Keratinocyte (primary cell): Measurements from ENCODE around the gene SMG6. TPM values are rescaled to one million over a fixed set of nuclear protein-coding genes. Genes with fewer than 3 reads are reported as not detected.

ENCODE experiments used
- DNase-seq: peaks from one replicate; pipeline ENCODE4 v3.0.0-alpha.2; 2011; ENCODE audit warnings: low read depth, missing footprints, low spot score
- FAIRE-seq: peaks from 2 replicates; lab custom pipeline; 2011; peaks lifted over from hg19 to GRCh38; lab: Jason Lieb, UNC
- H2AFZ ChIP-seq: 2 replicates; pipeline ENCODE4 v1.6.0; 2012; ENCODE audit warnings: low read length, control low read depth, inconsistent platforms; ENCODE audit not compliant: control insufficient read depth
- H3K27ac ChIP-seq: 2 replicates; pipeline ENCODE4 v1.5.1; 2011; ENCODE audit warnings: low read length; ENCODE audit not compliant: control insufficient read depth, insufficient read depth
- H3K27me3 ChIP-seq: 3 replicates; pipeline ENCODE4 v1.6.0; 2011; ENCODE audit warnings: low read length; ENCODE audit not compliant: control insufficient read depth, insufficient read depth; ENCODE audit errors: extremely low read depth
- H3K36me3 ChIP-seq, 2 experiments: 2 replicates in 1 of 2; 3 replicates in 1 of 2; pipeline ENCODE4 v1.5.1; 2011; ENCODE audit warnings: low read length in 2 of 2, mild to moderate bottlenecking in 1 of 2; ENCODE audit not compliant: control insufficient read depth in 2 of 2, insufficient read depth in 2 of 2; ENCODE audit errors: extremely low read depth in 1 of 2
- H3K4me1 ChIP-seq: 3 replicates; pipeline ENCODE4 v1.5.1; 2011; ENCODE audit warnings: low read length; ENCODE audit not compliant: control insufficient read depth, insufficient read depth; ENCODE audit errors: extremely low read depth
- H3K4me2 ChIP-seq: 3 replicates; pipeline ENCODE4 v1.6.0; 2011; ENCODE audit warnings: low read depth, low read length; ENCODE audit not compliant: control insufficient read depth, insufficient read depth; ENCODE audit errors: extremely low read depth
- H3K4me3 ChIP-seq, 3 experiments: fragments of 200-600 bp in 1 of 3; sonication (generic) in 1 of 3; 2 replicates in 2 of 3; 3 replicates in 1 of 3; pipeline ENCODE4 v1.5.1; 2011 to 2016; ENCODE audit warnings: low read length in 3 of 3, mild to moderate bottlenecking in 3 of 3, control low read depth in 2 of 3, inconsistent platforms in 1 of 3, low read depth in 1 of 3, mixed read lengths in 1 of 3, mixed run types in 1 of 3, moderate library complexity in 1 of 3; ENCODE audit not compliant: control insufficient read depth in 2 of 3, insufficient read depth in 2 of 3; ENCODE audit errors: extremely low read depth in 1 of 3
- H3K79me2 ChIP-seq: 2 replicates; pipeline ENCODE4 v1.6.0; 2012; ENCODE audit warnings: low read length; ENCODE audit not compliant: control insufficient read depth, insufficient read depth
- H3K9ac ChIP-seq: 3 replicates; pipeline ENCODE4 v1.6.0; 2011; ENCODE audit warnings: low read length; ENCODE audit not compliant: control insufficient read depth, insufficient read depth; ENCODE audit errors: extremely low read depth
- H3K9me1 ChIP-seq: 3 replicates; pipeline ENCODE4 v1.6.0; 2011; ENCODE audit warnings: low read length; ENCODE audit not compliant: control insufficient read depth, insufficient read depth; ENCODE audit errors: extremely low read depth
- H3K9me3 ChIP-seq: 2 replicates; pipeline ENCODE4 v1.5.1; 2012; ENCODE audit warnings: low read depth, low read length; ENCODE audit not compliant: control insufficient read depth
- H4K20me1 ChIP-seq: 3 replicates; pipeline ENCODE4 v1.6.0; 2011; ENCODE audit warnings: low read length; ENCODE audit not compliant: control insufficient read depth, insufficient read depth; ENCODE audit errors: extremely low read depth
- CTCF ChIP-seq, 3 experiments: IDR thresholded peaks in 1 of 3; conservative IDR thresholded peaks in 1 of 3; optimal IDR thresholded peaks in 1 of 3; 2 replicates in 2 of 3; 3 replicates in 1 of 3; pipeline versions ENCODE3 to v1.5.1; 2011; ENCODE audit warnings: low read length in 3 of 3, mild to moderate bottlenecking in 3 of 3, moderate library complexity in 2 of 3, control low read depth in 1 of 3, inconsistent platforms in 1 of 3; ENCODE audit not compliant: insufficient read depth in 2 of 3; ENCODE audit errors: extremely low read depth in 1 of 3
- EZH2 ChIP-seq: IDR thresholded peaks from one replicate; pipeline ENCODE4 v1.6.1; 2012; ENCODE audit warnings: inconsistent platforms, mild to moderate bottlenecking, low read length, moderate library complexity
- dilution Hi-C: fragments of 300-500 bp; cut with MboI; formaldehyde crosslinking; loops from one replicate; pipeline ENCODE4 v1.7.0; 2020; ENCODE audit warnings: low sequenced_read_pairs; ENCODE audit not compliant: extremely low pct_ligation_motif_present
- polyA plus RNA-seq, 5 experiments: library from polyadenylated mRNA; depleted of rRNA in 3 of 5; stranded (reverse) in 3 of 5; stranded (forward) in 1 of 5; unstranded in 1 of 5; fragments of >200 nt; gene quantifications; 1 replicate in 1 of 5; 2 replicates in 3 of 5; 3 replicates in 1 of 5; pipeline versions ENCODE4 v1.2.1 to v1.2.3, GENCODE V29; 2011 to 2012; ENCODE audit warnings: missing spikeins in 2 of 5, low read depth in 1 of 5, low replicate concordance in 1 of 5

The SMG6 gene
- polyA plus RNA-seq, 1 donor (not counting 4 experiments of a cell fraction or from before 2014, with no cell fraction given) = 3.6 TPM

GRCh38 chr17:2247005-2247404 lies 56.6 kb downstream of the SMG6 start:
- no peak overlapping the region for H3K4me3 ChIP-seq
- no peak overlapping the region for H2AFZ ChIP-seq
- no peaks in the 10 kb centered on the region for H3K9me1 ChIP-seq
- H3K27me3 ChIP-seq = no peaks in the 10 kb centered on the region
- H3K4me1 ChIP-seq = peaks cover 4% of the 10 kb centered on the region
- H3K9ac ChIP-seq = no peak overlapping the region
- H3K27ac ChIP-seq = no peak overlapping the region
- TF ChIP-seq CTCF (optimal IDR thresholded peaks at IDR 0.05 in 1 of 3, IDR thresholded peaks at IDR 0.05 in 1 of 3, conservative IDR thresholded peaks at IDR 0.05 in 1 of 3; ENCODE audit: extremely low read depth in 1 of 3, insufficient read depth in 2 of 3, low read length in 3 of 3) (no peak), EZH2 (no peak)
- no peaks in the 10 kb centered on the region for H3K79me2 ChIP-seq
- DNase-seq = no peak
- dilution Hi-C loops = no loop called here
- no peaks in the 10 kb centered on the region for H4K20me1 ChIP-seq
- peaks cover 8 to 9% of the 10 kb centered on the region in 2 experiments for H3K36me3 ChIP-seq
- no peak overlapping the region for H3K4me2 ChIP-seq
- no peaks in the 10 kb centered on the region for H3K9me3 ChIP-seq
- no peak for FAIRE-seq

- no peak overlapping the region for H3K4me2 ChIP-seq
- dilution Hi-C loops = no loop called here
- no peak overlapping the region for H3K27ac ChIP-seq
- H2AFZ ChIP-seq = no peak overlapping the region
- H3K79me2 ChIP-seq = no peaks in the 10 kb centered on the region
- H3K4me1 ChIP-seq = peaks cover 13% of the 10 kb centered on the region
- peaks cover 6 to 9% of the 10 kb centered on the region in 2 experiments for H3K36me3 ChIP-seq
- TF ChIP-seq CTCF (optimal IDR thresholded peaks at IDR 0.05 in 1 of 3, IDR thresholded peaks at IDR 0.05 in 1 of 3, conservative IDR thresholded peaks at IDR 0.05 in 1 of 3; ENCODE audit: extremely low read depth in 1 of 3, insufficient read depth in 2 of 3, low read length in 3 of 3) = peak; percentile 97 to 100 (median 99)
- TF ChIP-seq EZH2 = no peak
- H3K9me3 ChIP-seq = no peaks in the 10 kb centered on the region
- DNase-seq (no peak), FAIRE-seq (peak; percentile 84)
- no peak overlapping the region for H3K4me3 ChIP-seq
- H3K9me1 ChIP-seq = peaks cover 2% of the 10 kb centered on the region
- H3K27me3 ChIP-seq = no peaks in the 10 kb centered on the region
- H4K20me1 ChIP-seq = peaks cover 4% of the 10 kb centered on the region
- H3K9ac ChIP-seq = no peak overlapping the region
Measured at GRCh38 chr17:2244545-2245525, 58.8 kb downstream of the SMG6 start.
